Rectal smooth muscle tissue (tissue), 1 donor: ENCODE measurements around the gene IRGM.
A peak's percentile ranks its signal among the peaks of the same experiment; 100 is the strongest.
"Not testable (repeated sequence)": the region's sequence is repeated elsewhere in the genome, so short reads cannot be mapped to it uniquely, and the experiment has no call there.

ENCODE experiments used
- H3K27ac ChIP-seq: one replicate; pipeline ENCODE4 v1.7.0; 2013; ENCODE audit warnings: low read depth, low read length, inconsistent platforms
- H3K27me3 ChIP-seq: one replicate; pipeline ENCODE4 v1.7.0; 2013; ENCODE audit warnings: low read length; ENCODE audit not compliant: control insufficient read depth, insufficient read depth
- H3K36me3 ChIP-seq: one replicate; pipeline ENCODE4 v1.7.0; 2013; ENCODE audit warnings: low read length; ENCODE audit not compliant: control insufficient read depth, insufficient read depth
- H3K4me1 ChIP-seq: one replicate; pipeline ENCODE4 v1.7.0; 2013; ENCODE audit warnings: low read length; ENCODE audit not compliant: control insufficient read depth, insufficient read depth
- H3K4me3 ChIP-seq: one replicate; pipeline ENCODE4 v1.7.0; 2013; ENCODE audit warnings: low read length
- H3K9ac ChIP-seq: one replicate; pipeline ENCODE4 v1.7.0; 2013; ENCODE audit warnings: low read length

IRGM gene

GRCh38 chr5:150846308-150846653 lies at the start of gene IRGM:
Gene IRGM, plus strand, starts transcription at chr5:150846521. Its CDS starts 1,603 bp downstream, at chr5:150848124.
- H3K36me3 ChIP-seq, H3K27me3 ChIP-seq, H3K4me3 ChIP-seq, H3K4me1 ChIP-seq, H3K27ac ChIP-seq, H3K9ac ChIP-seq: not testable (repeated sequence)

- no peaks in the 10 kb centered on the region for H3K4me1 ChIP-seq
- no peak overlapping the region for H3K4me3 ChIP-seq
- no peak overlapping the region for H3K9ac ChIP-seq
- H3K36me3 ChIP-seq = peaks cover 10% of the 10 kb centered on the region
- no peaks in the 10 kb centered on the region for H3K27me3 ChIP-seq
- no peak overlapping the region for H3K27ac ChIP-seq
These were observed 48.9 kb upstream of the IRGM start for GRCh38 chr5:150797384-150797783.

GRCh38 chr5:150801117-150801927 lies 45.0 kb upstream of the IRGM start:
- Histone ChIP-seq H3K27ac (no peak overlapping the region), H3K4me1 (no peaks in the 10 kb centered on the region), H3K9ac (no peak overlapping the region), H3K27me3 (no peaks in the 10 kb centered on the region), H3K36me3 (no peaks in the 10 kb centered on the region), H3K4me3 (peak overlapping the region; percentile 42)

GRCh38 chr5:150804388-150804787 lies 41.9 kb upstream of the IRGM start:
- no peak overlapping the region for H3K4me3 ChIP-seq
- peaks cover 4% of the 10 kb centered on the region for H3K4me1 ChIP-seq
- no peaks in the 10 kb centered on the region for H3K27me3 ChIP-seq
- H3K27ac ChIP-seq = no peak overlapping the region
- no peak overlapping the region for H3K9ac ChIP-seq
- no peaks in the 10 kb centered on the region for H3K36me3 ChIP-seq

GRCh38 chr5:150809363-150809762 lies 37.0 kb upstream of the IRGM start:
- Histone ChIP-seq H3K27ac (no peak overlapping the region), H3K36me3 (no peaks in the 10 kb centered on the region), H3K9ac (no peak overlapping the region), H3K4me3 (no peak overlapping the region), H3K27me3 (no peaks in the 10 kb centered on the region), H3K4me1 (peaks cover 4% of the 10 kb centered on the region)

- Histone ChIP-seq H3K36me3 (no peaks in the 10 kb centered on the region), H3K4me1 (no peaks in the 10 kb centered on the region), H3K9ac (no peak overlapping the region), H3K27me3 (no peaks in the 10 kb centered on the region), H3K4me3 (no peak overlapping the region), H3K27ac (no peak overlapping the region)
These were observed 31.3 kb upstream of the IRGM start for GRCh38 chr5:150815010-150815409.

DNA sequence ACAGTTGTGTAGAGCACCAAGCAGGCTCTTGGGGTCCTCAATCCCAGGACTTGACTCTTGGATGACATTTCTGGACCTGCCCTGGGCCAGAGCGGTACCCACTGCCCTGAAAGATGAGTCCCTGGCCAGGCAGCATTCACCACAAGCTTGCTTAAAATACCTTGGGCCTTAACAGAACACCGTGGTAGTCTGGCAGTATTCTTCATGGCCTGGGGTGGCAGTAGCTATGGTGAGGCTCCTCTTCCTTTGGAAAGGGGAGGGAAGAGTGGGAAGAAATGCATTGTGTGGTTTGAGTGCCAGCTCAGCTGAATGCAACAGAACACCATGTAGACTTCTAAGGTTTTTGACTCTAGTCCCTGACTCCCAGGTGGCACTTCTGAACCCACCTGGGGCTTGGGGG lies 29.4 kb upstream of the IRGM start:
- no peak overlapping the region for H3K4me3 ChIP-seq
- no peak overlapping the region for H3K9ac ChIP-seq
- no peak overlapping the region for H3K27ac ChIP-seq
- H3K4me1 ChIP-seq = no peaks in the 10 kb centered on the region
- no peaks in the 10 kb centered on the region for H3K27me3 ChIP-seq
- no peaks in the 10 kb centered on the region for H3K36me3 ChIP-seq

- no peaks in the 10 kb centered on the region for H3K27me3 ChIP-seq
- no peak overlapping the region for H3K27ac ChIP-seq
- no peak overlapping the region for H3K4me3 ChIP-seq
- H3K36me3 ChIP-seq = no peaks in the 10 kb centered on the region
- H3K9ac ChIP-seq = no peak overlapping the region
- no peaks in the 10 kb centered on the region for H3K4me1 ChIP-seq
These were observed 16.6 kb upstream of the IRGM start for GRCh38 chr5:150829744-150830143.

DNA sequence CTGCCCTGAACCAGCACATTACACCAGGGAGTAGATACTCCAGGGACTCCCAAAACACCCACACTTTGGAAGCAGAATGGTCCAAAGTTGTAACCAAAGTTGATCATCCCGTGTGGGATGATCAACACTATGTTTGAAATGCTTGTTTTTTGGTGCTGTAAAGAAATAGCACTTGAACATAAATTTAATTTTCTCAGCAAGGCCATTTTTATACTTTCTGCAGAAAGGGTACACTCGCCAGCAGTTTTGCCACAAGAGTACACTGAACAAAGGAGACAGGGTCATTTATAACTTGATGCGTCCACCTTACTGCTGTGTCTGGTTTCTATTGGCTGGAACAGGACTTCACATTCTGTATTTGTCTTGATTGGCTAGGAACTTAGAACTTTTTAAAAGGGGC lies 14.5 kb upstream of the IRGM start:
- H3K4me3 ChIP-seq, H3K9ac ChIP-seq, H3K27me3 ChIP-seq, H3K36me3 ChIP-seq, H3K27ac ChIP-seq, H3K4me1 ChIP-seq: not testable (repeated sequence)

- no peaks in the 10 kb centered on the region for H3K27me3 ChIP-seq
- H3K36me3 ChIP-seq = no peaks in the 10 kb centered on the region
- H3K4me1 ChIP-seq = no peaks in the 10 kb centered on the region
- no peak overlapping the region for H3K27ac ChIP-seq
- H3K9ac ChIP-seq = no peak overlapping the region
- H3K4me3 ChIP-seq = no peak overlapping the region
These were observed 10.3 kb upstream of the IRGM start for GRCh38 chr5:150836064-150836463.

DNA sequence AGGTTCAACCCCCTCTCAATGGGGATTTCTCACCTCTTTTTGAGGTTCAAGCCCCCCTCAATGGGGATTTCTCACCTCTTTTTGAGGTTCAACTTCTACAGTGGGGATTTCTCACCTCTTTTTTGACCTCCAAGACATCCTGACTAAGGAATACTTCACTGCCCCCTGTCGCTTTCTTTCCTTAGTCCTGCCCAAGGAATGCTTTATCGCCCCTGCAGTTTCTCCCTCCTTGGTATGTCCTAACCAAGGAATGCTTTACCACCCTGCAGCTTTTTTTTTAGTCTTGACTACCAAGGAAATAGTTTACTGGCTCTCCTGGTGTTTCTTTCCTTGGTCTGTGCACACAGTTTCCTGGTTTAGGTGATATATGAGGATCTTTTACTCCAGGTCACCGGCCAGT lies 9.6 kb upstream of the IRGM start:
- H3K27ac ChIP-seq = no peak overlapping the region
- no peaks in the 10 kb centered on the region for H3K27me3 ChIP-seq
- no peak overlapping the region for H3K9ac ChIP-seq
- no peak overlapping the region for H3K4me3 ChIP-seq
- no peaks in the 10 kb centered on the region for H3K36me3 ChIP-seq
- no peaks in the 10 kb centered on the region for H3K4me1 ChIP-seq

DNA sequence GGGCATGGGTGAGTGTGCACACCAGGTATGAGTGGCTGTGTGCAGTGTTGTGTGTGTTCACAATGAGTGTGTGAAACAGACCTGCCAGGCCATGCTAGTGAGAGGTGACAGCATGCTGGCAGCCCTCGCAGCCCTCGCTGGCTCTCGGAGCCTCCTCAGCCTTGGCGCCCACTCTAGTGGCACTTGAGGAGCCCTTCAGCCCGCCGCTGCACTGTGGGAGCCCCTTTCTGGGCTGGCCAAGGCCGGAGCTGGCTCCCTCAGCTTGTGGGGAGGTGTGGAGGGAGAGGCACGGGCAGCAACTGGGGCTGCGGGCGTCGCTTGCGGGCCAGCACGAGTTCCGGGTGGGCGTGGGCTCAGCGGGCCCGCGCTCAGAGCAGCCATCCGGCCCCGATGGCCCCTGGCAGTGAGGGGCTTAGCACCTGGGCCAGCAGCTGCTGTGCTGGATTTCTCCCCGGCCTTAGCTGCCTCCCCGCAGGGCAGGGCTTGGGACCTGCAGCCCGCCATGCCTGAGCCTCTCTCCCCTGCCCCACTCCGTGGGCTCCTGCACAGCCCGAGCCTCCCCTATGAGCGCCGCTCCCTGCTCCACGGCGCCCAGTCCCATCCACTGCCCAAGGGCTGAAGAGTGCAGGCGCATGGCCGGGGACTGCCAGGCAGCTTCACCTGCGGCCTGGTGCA lies 999 bp upstream of the IRGM start:
- not testable (repeated sequence) for H3K9ac ChIP-seq

More for the DNA sequence above, 999 bp upstream of the IRGM start:
- H3K4me1 ChIP-seq, H3K36me3 ChIP-seq, H3K4me3 ChIP-seq, H3K27ac ChIP-seq, H3K27me3 ChIP-seq: not testable (repeated sequence)
